Skin of body (tissue), 2 donors: Measurements from ENCODE around the gene PZP. TPM values are rescaled to one million over a fixed set of nuclear protein-coding genes. Genes with fewer than 3 reads are reported as not detected.

ENCODE experiments used
- DNase-seq: peaks from one replicate; lab custom pipeline; 2025; lab: John Stamatoyannopoulos, UW
- total RNA-seq: library from RNA; depleted of rRNA; stranded (reverse); fragments of >200 nt; gene quantifications from one replicate; pipeline ENCODE4 v1.2.3, GENCODE V29; 2014

PZP gene
- total RNA-seq, 1 donor from 2014 or later = 0.20 TPM

DNA sequence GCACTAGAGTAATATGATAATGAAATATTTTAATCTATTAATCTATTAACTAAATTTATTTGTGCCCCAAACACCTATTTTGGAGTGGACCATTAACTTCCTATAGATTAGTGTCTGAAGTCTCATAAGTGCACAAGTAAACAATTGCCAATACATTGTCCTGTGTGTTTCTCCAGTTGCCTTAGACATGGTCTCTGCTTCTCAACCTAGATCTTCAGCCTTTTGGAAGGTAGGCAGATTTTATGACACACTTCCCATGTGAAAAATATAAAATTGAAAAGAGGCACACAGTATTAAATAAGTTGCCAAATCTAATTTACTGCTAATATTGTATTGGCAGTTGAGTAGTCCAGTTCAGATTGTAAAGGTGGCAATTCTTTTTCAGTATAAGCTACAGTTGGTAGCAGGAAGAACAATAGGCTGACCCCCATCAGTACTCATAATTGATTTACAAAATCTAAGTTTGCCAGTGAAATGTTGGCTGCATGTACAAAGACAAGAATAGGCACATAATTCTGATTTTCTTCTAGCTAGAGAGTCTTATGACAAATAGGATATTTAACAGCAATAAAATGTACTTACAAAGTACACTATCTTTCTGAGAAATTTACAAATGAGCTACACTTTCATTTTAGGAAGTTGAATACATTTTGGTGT is 103.3 kb downstream of the PZP start:
- no peak for DNase-seq

DNA sequence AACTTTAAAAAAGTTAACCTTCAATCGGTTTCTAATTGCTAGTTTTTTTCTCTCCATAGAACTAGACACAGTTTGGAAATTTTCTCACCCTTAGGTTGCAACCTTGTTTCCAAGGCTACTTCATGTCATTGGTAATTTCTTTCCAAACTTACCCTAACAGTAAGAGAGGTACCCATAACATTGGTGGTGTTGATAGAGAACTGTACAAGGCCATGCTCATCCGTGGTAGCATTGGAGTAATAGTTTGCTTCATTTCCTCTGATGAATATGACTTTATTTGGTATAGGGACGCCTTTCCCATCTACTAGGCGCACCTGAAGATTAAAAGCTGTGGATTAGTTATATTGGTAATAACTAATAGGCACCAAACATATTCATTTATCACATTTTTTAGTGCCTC is 104.1 kb downstream of the PZP start:
- DNase-seq = no peak

DNA sequence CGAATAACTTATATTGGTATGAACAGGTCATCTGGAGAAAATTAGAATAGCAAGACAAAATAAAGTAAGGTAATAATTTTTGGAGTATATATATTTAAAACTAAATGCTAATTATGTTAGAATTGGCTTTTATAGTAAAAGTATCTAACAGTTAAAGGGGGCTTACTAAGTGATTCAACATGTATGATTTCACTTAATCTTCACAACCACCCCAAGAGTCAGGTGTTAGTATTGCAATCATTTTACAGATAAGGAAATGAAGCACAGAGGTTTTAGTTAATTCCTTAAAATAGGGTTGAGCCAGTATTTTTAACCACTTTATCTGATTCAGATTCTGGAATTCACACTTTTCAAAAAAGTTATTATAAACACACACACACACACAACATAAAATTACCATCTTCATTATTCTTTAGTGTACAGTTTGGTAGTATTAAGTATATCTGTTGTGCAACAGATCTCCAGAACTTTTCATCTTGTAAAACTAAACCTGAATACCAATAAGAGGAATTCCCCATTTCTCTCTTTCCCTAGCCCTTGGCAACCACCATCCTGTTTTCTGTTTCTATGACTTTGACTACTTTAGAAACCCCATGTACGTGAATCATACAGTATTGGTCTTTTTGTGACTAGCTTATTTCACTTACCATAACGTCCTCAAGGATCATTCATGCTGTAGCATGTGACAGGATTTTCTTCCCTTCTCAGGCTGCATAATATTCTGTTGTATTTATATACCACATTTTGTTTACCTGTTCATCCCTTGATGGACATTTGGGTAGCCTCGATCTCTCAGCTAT is 104.9 kb downstream of the PZP start:
- DNase-seq = no peak

DNA sequence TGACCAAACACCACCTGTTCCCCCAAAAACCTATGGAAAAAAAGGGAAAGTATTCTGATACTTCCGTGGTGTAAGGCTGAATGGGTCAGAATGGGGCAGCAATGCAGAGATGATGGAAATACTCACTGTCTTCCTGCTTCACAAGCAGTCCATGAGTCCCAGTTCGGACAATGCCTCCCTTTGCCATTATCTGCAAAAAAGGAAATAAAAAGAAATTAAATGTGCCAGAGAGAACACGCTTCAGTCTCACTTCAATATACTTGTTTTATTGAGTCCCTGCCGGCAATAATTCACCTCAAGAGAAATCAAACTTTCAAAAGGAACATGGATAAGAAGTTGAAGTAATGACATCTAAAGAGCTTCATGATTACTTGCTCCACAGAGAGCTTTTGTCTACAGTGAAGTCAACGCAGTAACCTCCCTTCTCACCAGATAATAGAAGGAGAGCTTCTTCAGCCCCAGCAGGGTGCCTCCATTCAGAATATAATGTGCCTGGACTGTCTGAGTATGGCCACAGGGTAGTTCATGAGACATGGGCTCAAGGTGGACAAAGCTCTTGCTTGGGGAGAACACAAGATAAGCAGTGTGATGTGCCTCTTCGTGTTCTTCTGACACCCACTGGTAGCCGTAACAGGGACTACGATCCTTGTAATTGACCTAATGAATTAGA is 107.0 kb downstream of the PZP start:
- no peak for DNase-seq

DNA sequence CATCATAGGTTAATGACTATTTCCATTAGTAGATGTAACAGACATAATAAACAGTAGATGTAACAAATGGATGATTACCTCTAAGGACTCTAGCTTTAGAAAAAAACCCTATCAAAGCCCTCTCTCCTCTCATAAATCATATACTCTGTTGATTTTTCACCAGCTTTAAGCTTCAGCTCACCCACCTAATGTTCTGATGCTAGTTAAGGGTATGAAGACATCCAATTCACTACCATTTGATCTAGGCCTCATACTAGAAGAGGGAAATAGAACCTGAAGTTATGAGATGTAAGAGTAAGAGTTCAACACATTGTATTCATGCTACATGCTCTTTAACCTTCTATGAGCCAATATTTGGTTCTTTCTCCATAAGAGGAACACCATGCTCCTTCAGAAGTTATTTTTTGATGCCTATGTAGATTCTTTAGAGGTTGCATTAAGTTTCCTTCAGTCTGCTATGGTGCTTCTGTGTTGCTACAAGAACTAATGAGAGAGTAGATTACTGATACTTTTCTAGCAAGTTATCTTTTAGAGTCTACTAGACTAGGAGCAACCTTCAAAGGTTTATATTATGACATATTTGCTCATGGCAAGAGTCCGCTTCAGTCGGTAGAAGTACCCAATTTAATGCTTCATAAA is 108.5 kb downstream of the PZP start:
- no peak for DNase-seq

Other genes with a start within 250 kb of the PZP start
- gene KLRG1, start 218.8 kb downstream of the PZP start, total RNA-seq = 1.6 TPM
- 150 TPM for gene A2M, start 92.5 kb downstream of the PZP start, total RNA-seq